K562 (cell line): ENCODE measurements around the gene GLIS1. TPM values are rescaled to one million over a fixed set of nuclear protein-coding genes. Genes with fewer than 3 reads are reported as not detected.

Source experiments
- ATAC-seq: fragments of 200-7000 bp; cut with Tn5 transposase; 3 replicates; pipeline ENCODE4 v1.9.1; 2020; ENCODE audit warnings: moderate library complexity
- BruUV-seq: library from RNA; stranded (reverse); fragments of 400-500 nt; replicated peaks from 2 replicates; lab custom pipeline; 2021; lab: Mats Ljungman, UMichigan
- CTCF ChIA-PET: fragments of 300-600 bp; formaldehyde crosslinking; extraction: SDS; loops from one replicate; lab custom pipeline; 2021; ENCODE audit warnings: low intra/inter-chr PET ratio; lab: Yijun Ruan, JAX
- POLR2A ChIA-PET: fragments of 300-600, 350-650 bp; sonication (Branson Sonifier 250); formaldehyde crosslinking; extraction: SDS; loops from one replicate; lab custom pipeline; 2021; ENCODE audit warnings: antibody characterized with exemption, inconsistent platforms; lab: Yijun Ruan, JAX
- DNase-seq, 4 experiments: peaks; one replicate each; pipeline versions ENCODE4 v3.0.0 to v3.0.0-alpha.2; 2011 to 2018; ENCODE audit warnings: low spot score in 3 of 4, mixed read lengths in 3 of 4; ENCODE audit errors: extremely low read depth in 1 of 4
- FAIRE-seq: peaks from 2 replicates; lab custom pipeline; 2011; peaks lifted over from hg19 to GRCh38; lab: Jason Lieb, UNC
- H2AFZ ChIP-seq: 2 replicates; pipeline ENCODE4 v1.6.0; 2011; ENCODE audit warnings: low read depth, low read length, control low read depth, inconsistent platforms
- H3K27ac ChIP-seq: fragments of 200-600 bp; 3 replicates; pipeline ENCODE4 v1.8.0; 2011; ENCODE audit warnings: low read depth, mild to moderate bottlenecking, control low read depth, inconsistent platforms, low read length, moderate library complexity, mixed read lengths; ENCODE audit errors: extremely low read depth
- H3K27me3 ChIP-seq, 2 experiments: fragments of 300-600 bp in 1 of 2; 2 replicates in 1 of 2; 3 replicates in 1 of 2; pipeline versions ENCODE4 v1.6.0 to v1.8.0; 2011; ENCODE audit warnings: inconsistent platforms in 2 of 2, low read length in 2 of 2, mild to moderate bottlenecking in 1 of 2, mixed read lengths in 1 of 2, moderate library complexity in 1 of 2; ENCODE audit not compliant: control insufficient read depth in 2 of 2, insufficient read depth in 2 of 2
- H3K36me3 ChIP-seq: fragments of 300-600 bp; 3 replicates; pipeline ENCODE4 v1.8.0; 2011; ENCODE audit warnings: mild to moderate bottlenecking, low read length, inconsistent platforms; ENCODE audit not compliant: control insufficient read depth, insufficient read depth
- H3K4me1 ChIP-seq, 2 experiments: fragments of 200-600 bp in 1 of 2; replicated peaks in 1 of 2; 2 replicates in 1 of 2; 3 replicates in 1 of 2; pipeline versions ENCODE4 v1.5.1 to v1.8.0; 2011; ENCODE audit warnings: inconsistent platforms in 2 of 2, low read length in 2 of 2, mild to moderate bottlenecking in 1 of 2, mixed read lengths in 1 of 2, moderate library complexity in 1 of 2; ENCODE audit not compliant: control insufficient read depth in 2 of 2, insufficient read depth in 2 of 2
- H3K4me2 ChIP-seq: 2 replicates; pipeline ENCODE4 v1.6.1; 2011; ENCODE audit warnings: low read length, control low read depth, inconsistent platforms, mixed read lengths; ENCODE audit not compliant: insufficient read depth
- H3K4me3 ChIP-seq: fragments of 200-600 bp; sonication (generic), shearing (Covaris generic); 2 replicates; pipeline ENCODE4 v1.5.1; 2016; ENCODE audit warnings: control low read depth, inconsistent platforms
- H3K79me2 ChIP-seq: fragments of 200-600 bp; 3 replicates; pipeline ENCODE4 v1.8.0; 2011; ENCODE audit warnings: low read length, inconsistent platforms; ENCODE audit not compliant: control insufficient read depth, insufficient read depth
- H3K9ac ChIP-seq, 2 experiments: 2 replicates each; pipeline versions ENCODE4 v1.6.0 to v1.6.1; 2011; ENCODE audit warnings: low read depth in 2 of 2, low read length in 2 of 2, control low read depth in 1 of 2, inconsistent platforms in 1 of 2, mild to moderate bottlenecking in 1 of 2, mixed read lengths in 1 of 2; ENCODE audit not compliant: insufficient read depth in 1 of 2
- H3K9me1 ChIP-seq: one replicate; pipeline ENCODE4 v1.6.0; 2011; ENCODE audit warnings: inconsistent platforms, mild to moderate bottlenecking, low read length, moderate library complexity; ENCODE audit not compliant: control insufficient read depth, insufficient read depth
- H3K9me3 ChIP-seq: replicated peaks from 2 replicates; pipeline ENCODE4 v1.5.1; 2011; ENCODE audit warnings: low read depth, low read length, inconsistent platforms; ENCODE audit not compliant: control insufficient read depth, insufficient read depth
- H4K20me1 ChIP-seq: replicated peaks from 2 replicates; pipeline ENCODE4 v1.6.1; 2011; ENCODE audit warnings: low read length, inconsistent platforms, mixed read lengths; ENCODE audit not compliant: control insufficient read depth, insufficient read depth
- KDM5B ChIP-seq: fragments of 200-600 bp; sonication (generic); IDR thresholded peaks from 2 replicates; pipeline ENCODE4 v1.6.1; 2012; ENCODE audit warnings: low read depth, mild to moderate bottlenecking, moderate library complexity, low read length, control low read depth, inconsistent platforms; ENCODE audit not compliant: insufficient replicate concordance
- MTA3 ChIP-seq: fragments of 450-650 bp; formaldehyde crosslinking; IDR thresholded peaks from 2 replicates; pipeline ENCODE4 v1.6.1; 2017; ENCODE audit warnings: mild to moderate bottlenecking, borderline replicate concordance
- SMAD3 ChIP-seq: fragments of 450-650 bp; formaldehyde crosslinking; conservative IDR thresholded peaks from 2 replicates; pipeline ENCODE4 v1.4.0; 2020; ENCODE audit warnings: mild to moderate bottlenecking
- WHSC1 ChIP-seq: IDR thresholded peaks from one replicate; pipeline ENCODE4 v1.6.1; 2012; ENCODE audit warnings: low read length, control low read depth, inconsistent platforms
- ZNF124 ChIP-seq: sonication (generic); formaldehyde crosslinking; IDR thresholded peaks from 2 replicates; pipeline ENCODE4 v1.8.1; 2022; ENCODE audit warnings: missing genetic modification reagents
- ZNF778 ChIP-seq: fragments of 450-650 bp; formaldehyde crosslinking; IDR thresholded peaks from 2 replicates; pipeline ENCODE4 v1.4.0; 2020; ENCODE audit warnings: mild to moderate bottlenecking, moderate library complexity
- ZNF780A ChIP-seq: fragments of 250-450 bp; sonication (Bioruptor Pico); IDR thresholded peaks from 2 replicates; pipeline ENCODE4 v1.5.0; 2021; ENCODE audit warnings: mild to moderate bottlenecking
- ZZZ3 ChIP-seq: fragments of 450-650 bp; IDR thresholded peaks from 2 replicates; pipeline ENCODE4 v1.6.1; 2016; ENCODE audit warnings: antibody characterized with exemption, mild to moderate bottlenecking, moderate library complexity
- WGBS: fragments of 100-300 bp; shearing (Covaris generic); methylation state at CpG from one replicate; pipeline ENCODE4 v1.1.6; 2016; ENCODE audit warnings: low coverage, mixed read lengths; ENCODE audit not compliant: insufficient coverage; ENCODE audit errors: missing lambda C conversion rate; 5-methylcytosine and 5-hydroxymethylcytosine counted together
- in situ Hi-C: fragments of 300-500 bp; cut with MboI; formaldehyde crosslinking; loops from 4 replicates; pipeline ENCODE4 v1.15.0; 2018; ENCODE audit warnings: inconsistent platforms, mixed read lengths
- intact Hi-C: fragments of 100-400 bp; cut with micrococcal nuclease; formaldehyde crosslinking; loops from 2 replicates; pipeline ENCODE4 v1.14.2; 2022
- polyA plus RNA-seq, 8 experiments: library from polyadenylated mRNA; depleted of rRNA in 4 of 8; stranded (reverse) in 5 of 8; unstranded in 3 of 8; fragments of >200 nt; fragmentation: Nextera tagmentation in 2 of 8; fragmentation: Illumina TruSeq in 1 of 8; extraction: Ambion mirVana in 2 of 8; extraction: Trizol in 1 of 8; gene quantifications; 2 replicates each; pipeline versions ENCODE4 v1.2.1 to v1.2.3, GENCODE V29; 2011 to 2014; ENCODE audit warnings: inconsistent platforms in 1 of 8, missing spikeins in 1 of 8
- total RNA-seq, 7 experiments: library from RNA; depleted of rRNA in 6 of 7; stranded (reverse); fragments of >200 nt in 6 of 7; fragmentation: Illumina TruSeq in 2 of 7; extraction: Trizol in 2 of 7; gene quantifications; 2 replicates each; pipeline versions ENCODE4 v1.2.1 to v1.2.3, GENCODE V29; 2011 to 2021; ENCODE audit warnings: low replicate concordance in 1 of 7
- TF ChIP-seq, protein P1 (sequence below): fragments of 250-450 bp; sonication (Bioruptor Pico); IDR thresholded peaks from 2 replicates; pipeline ENCODE4 v1.8.0; 2021; ENCODE audit warnings: mild to moderate bottlenecking, moderate library complexity
- TF ChIP-seq, protein P2 (sequence below): fragments of 450-650 bp; IDR thresholded peaks from 2 replicates; pipeline ENCODE4 v1.6.1; 2016; ENCODE audit warnings: low read depth
- TF ChIP-seq, protein P3 (sequence below): fragments of 450-650 bp; IDR thresholded peaks from 2 replicates; pipeline ENCODE4 v1.6.1; 2014; ENCODE audit warnings: low read depth, mild to moderate bottlenecking, moderate library complexity, borderline replicate concordance

GLIS1 gene
- total and polyA plus RNA-seq, 9 of the 15 experiments (the other 6 are each of a cell fraction or from before 2014, with no cell fraction given) = not detected

DNA sequence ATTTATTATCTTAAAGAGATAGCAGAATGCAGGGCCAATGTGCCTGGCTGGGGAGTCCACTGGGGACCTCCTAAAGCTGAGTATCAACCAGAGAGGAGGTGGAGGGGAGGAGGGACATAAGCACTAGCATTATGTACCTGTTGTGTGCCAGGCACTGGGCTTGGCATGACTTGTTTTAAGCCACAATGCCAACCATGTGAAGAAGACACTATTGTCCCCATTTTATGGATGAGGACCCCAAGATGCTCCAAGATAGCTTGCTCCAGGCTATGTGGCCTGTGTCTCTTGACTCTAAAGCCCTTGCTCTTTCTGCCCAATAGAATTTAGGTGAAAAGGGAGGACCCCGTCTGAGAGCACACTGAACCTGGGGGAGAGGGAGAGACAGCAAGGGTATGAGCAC lies 111.3 kb downstream of the GLIS1 start (continued):
- no peak for TF ChIP-seq KDM5B
- TF ChIP-seq ZZZ3 = no peak
- TF ChIP-seq SMAD3 (CRISPR knock-in tag) = no peak
- TF ChIP-seq, all 486 proteins: peak for 0

DNA sequence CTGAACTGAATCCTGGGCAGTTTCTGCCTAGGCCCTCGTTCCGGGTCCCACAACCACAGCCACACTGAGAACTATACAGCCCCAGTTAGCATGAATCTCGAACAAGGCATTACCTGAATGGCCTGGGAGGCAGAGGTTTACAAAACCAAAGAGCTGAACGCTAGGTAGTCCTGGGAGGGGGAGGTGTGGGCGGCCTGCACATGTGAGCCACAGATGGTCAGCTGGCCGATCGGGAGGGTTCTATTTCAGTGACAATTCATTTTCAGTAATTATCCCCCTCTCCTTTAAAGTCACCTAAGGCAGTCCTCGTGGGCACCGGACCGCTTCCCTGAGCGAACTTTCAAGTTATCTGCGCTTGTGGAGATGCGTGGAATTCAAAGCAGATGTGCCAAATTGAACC lies 111.9 kb downstream of the GLIS1 start:
- no peak overlapping the region for H2AFZ ChIP-seq
- DNase-seq (no peak), FAIRE-seq (no peak), ATAC-seq (no peak)
- H3K4me3 ChIP-seq = no peak overlapping the region
- H4K20me1 ChIP-seq = peaks cover 6% of the 10 kb centered on the region; the same call in 1 of the 2 replicates
- no peaks in the 10 kb centered on the region for H3K9me3 ChIP-seq
- H3K4me1 ChIP-seq = no peaks in the 10 kb centered on the region
- no peak overlapping the region for H3K4me2 ChIP-seq
- peaks cover 7 to 38% of the 10 kb centered on the region in 2 experiments; a peak in 4 of 5 replicates for H3K27me3 ChIP-seq
- ChIA-PET POLR2A (interaction anchor here (0.6 to 1.4 kb wide), 3 partner anchors 11 to 811 kb away, joined by 3 to 6 read pairs (median 3); no protein-coding TSS in a partner anchor), CTCF (no interaction called here)
- H3K27ac ChIP-seq = no peak overlapping the region
- no TSS peak for BruUV-seq
- in situ Hi-C loops (no loop called here), intact Hi-C loops (no loop called here)
- H3K36me3 ChIP-seq = no peaks in the 10 kb centered on the region
- no peaks in the 10 kb centered on the region for H3K9me1 ChIP-seq
- 2% methylated on average over 13 of the region's 13 CpGs for WGBS
- no peak overlapping the region for H3K9ac ChIP-seq
- H3K79me2 ChIP-seq = no peaks in the 10 kb centered on the region
- TF ChIP-seq, protein P1, sequence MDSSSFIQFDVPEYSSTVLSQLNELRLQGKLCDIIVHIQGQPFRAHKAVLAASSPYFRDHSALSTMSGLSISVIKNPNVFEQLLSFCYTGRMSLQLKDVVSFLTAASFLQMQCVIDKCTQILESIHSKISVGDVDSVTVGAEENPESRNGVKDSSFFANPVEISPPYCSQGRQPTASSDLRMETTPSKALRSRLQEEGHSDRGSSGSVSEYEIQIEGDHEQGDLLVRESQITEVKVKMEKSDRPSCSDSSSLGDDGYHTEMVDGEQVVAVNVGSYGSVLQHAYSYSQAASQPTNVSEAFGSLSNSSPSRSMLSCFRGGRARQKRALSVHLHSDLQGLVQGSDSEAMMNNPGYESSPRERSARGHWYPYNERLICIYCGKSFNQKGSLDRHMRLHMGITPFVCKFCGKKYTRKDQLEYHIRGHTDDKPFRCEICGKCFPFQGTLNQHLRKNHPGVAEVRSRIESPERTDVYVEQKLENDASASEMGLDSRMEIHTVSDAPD = no peak
- TF ChIP-seq, protein P2, sequence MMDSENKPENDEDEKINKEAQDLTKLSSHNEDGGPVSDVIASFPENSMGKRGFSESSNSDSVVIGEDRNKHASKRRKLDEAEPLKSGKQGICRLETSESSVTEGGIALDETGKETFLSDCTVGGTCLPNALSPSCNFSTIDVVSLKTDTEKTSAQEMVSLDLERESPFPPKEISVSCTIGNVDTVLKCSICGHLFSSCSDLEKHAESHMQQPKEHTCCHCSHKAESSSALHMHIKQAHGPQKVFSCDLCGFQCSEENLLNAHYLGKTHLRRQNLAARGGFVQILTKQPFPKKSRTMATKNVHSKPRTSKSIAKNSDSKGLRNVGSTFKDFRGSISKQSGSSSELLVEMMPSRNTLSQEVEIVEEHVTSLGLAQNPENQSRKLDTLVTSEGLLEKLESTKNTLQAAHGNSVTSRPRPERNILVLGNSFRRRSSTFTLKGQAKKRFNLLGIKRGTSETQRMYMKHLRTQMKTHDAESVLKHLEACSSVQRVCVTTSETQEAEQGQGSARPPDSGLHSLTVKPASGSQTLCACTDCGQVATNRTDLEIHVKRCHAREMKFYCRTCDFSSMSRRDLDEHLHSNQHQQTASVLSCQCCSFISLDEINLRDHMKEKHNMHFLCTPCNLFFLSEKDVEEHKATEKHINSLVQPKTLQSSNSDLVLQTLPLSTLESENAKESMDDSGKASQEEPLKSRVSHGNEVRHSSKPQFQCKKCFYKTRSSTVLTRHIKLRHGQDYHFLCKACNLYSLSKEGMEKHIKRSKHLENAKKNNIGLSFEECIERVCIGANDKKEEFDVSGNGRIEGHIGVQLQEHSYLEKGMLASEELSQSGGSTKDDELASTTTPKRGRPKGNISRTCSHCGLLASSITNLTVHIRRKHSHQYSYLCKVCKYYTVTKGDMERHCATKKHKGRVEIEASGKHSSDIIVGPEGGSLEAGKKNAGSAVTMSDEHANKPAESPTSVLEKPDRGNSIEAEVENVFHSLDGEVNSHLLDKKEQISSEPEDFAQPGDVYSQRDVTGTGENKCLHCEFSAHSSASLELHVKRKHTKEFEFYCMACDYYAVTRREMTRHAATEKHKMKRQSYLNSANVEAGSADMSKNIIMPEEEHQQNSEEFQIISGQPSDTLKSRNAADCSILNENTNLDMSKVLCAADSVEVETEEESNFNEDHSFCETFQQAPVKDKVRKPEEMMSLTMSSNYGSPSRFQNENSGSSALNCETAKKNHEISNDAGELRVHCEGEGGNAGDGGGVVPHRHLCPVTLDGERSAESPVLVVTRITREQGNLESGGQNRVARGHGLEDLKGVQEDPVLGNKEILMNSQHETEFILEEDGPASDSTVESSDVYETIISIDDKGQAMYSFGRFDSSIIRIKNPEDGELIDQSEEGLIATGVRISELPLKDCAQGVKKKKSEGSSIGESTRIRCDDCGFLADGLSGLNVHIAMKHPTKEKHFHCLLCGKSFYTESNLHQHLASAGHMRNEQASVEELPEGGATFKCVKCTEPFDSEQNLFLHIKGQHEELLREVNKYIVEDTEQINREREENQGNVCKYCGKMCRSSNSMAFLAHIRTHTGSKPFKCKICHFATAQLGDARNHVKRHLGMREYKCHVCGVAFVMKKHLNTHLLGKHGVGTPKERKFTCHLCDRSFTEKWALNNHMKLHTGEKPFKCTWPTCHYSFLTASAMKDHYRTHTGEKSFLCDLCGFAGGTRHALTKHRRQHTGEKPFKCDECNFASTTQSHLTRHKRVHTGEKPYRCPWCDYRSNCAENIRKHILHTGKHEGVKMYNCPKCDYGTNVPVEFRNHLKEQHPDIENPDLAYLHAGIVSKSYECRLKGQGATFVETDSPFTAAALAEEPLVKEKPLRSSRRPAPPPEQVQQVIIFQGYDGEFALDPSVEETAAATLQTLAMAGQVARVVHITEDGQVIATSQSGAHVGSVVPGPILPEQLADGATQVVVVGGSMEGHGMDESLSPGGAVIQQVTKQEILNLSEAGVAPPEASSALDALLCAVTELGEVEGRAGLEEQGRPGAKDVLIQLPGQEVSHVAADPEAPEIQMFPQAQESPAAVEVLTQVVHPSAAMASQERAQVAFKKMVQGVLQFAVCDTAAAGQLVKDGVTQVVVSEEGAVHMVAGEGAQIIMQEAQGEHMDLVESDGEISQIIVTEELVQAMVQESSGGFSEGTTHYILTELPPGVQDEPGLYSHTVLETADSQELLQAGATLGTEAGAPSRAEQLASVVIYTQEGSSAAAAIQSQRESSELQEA = no peak
- TF ChIP-seq ZNF780A (no peak), ZNF778 (no peak), ZNF124 (no peak), WHSC1 (no peak), MTA3 (no peak)
- TF ChIP-seq, protein P3, sequence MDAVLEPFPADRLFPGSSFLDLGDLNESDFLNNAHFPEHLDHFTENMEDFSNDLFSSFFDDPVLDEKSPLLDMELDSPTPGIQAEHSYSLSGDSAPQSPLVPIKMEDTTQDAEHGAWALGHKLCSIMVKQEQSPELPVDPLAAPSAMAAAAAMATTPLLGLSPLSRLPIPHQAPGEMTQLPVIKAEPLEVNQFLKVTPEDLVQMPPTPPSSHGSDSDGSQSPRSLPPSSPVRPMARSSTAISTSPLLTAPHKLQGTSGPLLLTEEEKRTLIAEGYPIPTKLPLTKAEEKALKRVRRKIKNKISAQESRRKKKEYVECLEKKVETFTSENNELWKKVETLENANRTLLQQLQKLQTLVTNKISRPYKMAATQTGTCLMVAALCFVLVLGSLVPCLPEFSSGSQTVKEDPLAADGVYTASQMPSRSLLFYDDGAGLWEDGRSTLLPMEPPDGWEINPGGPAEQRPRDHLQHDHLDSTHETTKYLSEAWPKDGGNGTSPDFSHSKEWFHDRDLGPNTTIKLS = no peak
